Activated T-cell treated with anti-CD3 and anti-CD28 coated beads for 24 hours (primary cell): ENCODE results near the gene HLA-E.
A peak's percentile ranks its signal among the peaks of the same experiment; 100 is the strongest.
"Not testable (repeated sequence)": the region's sequence is repeated elsewhere in the genome, so short reads cannot be mapped to it uniquely, and the experiment has no call there.

Source experiments
- DNase-seq: peaks from one replicate; pipeline ENCODE4 v3.0.0-alpha.2; 2020; ENCODE audit warnings: low read depth

HLA-E gene

DNA sequence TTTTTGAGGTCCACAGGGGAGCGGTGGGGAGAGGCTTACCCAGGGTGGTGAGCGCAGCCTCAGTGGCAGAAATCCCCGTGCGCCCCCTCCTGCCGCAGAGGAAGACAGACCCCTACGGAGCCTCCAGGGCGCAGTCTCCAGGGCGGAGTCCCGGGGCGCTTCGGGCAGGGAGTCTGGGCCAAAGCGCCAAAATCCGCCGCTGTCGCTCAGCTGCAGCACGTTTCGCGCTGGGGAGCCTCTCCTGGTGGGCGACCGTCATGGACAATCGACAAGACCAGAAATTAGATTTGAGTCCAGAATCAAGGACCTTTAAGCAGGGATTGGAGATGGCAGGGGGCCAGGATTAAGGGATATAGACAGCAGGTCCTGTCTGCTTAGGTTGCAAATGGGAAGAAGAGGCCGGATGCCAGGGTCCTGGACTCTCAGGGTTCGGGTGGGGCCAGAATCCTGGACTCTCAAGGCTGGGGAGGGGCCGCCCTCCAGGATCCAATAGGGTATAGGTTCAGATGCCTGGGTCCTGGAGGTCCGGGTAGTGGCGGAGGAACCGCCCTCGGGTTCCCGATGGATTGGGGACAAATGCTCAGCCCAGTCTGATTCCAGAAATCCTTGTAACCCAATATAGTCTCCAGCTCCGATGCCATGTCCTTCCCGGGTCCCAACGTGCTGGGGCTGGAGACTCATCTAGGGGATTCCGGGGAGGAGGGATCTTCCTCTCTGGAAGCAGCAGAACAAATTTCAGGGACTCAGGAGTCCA is 7.9 kb upstream of the HLA-E start:
- DNase-seq, result no peak

GRCh38 chr6:30481965-30482644 is 7.2 kb upstream of the HLA-E start:
- DNase-seq, result peak; percentile 73

- no peak for DNase-seq
Observed at GRCh38 chr6:30483677-30484279, 5.5 kb upstream of the HLA-E start.

DNA sequence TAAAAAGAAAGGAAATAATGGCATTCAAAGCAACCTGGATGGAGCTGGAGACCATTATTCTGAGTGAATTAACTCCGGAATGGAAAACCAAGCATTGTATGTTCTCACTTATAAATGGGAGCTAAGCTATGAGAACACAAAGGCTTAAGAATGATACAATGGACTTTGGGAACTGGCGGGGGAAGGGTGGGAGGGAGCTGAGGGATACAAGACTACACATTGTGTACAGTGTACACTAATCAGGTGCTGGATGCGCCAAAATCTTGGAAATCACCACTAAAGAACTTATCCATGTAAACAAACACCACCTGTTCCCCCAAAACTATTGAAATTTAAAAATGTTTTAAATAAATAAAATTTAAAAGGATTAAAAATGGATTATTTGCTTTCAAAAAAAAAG is 4.1 kb upstream of the HLA-E start:
- no peak for DNase-seq

- no peak for DNase-seq
Observed at GRCh38 chr6:30487926-30488325, 1.4 kb upstream of the HLA-E start.

DNA sequence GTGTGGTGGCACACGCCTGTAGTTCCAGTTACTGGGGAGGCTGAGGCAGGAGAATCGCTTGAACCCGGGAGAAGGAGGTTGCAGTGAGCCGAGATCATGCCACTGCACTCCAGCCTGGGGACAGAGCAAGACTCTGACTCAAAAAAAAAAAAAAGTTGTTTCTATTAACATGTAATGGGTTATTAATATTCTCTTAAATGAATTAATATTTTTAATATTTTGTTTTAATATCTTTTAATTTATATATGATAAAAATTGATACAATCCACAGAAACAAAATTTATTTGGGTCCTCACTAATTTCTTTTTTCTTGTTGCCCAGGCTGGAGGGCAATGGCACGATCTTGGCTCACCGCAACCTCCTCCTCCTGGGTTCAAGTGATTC is 620 bp upstream of the HLA-E start:
- not testable (repeated sequence) for DNase-seq

- DNase-seq, result peak; percentile 78
Observed at GRCh38 chr6:30490026-30490876, 942 bp downstream of the HLA-E start.

GRCh38 chr6:30491291-30491953 is 2.1 kb downstream of the HLA-E start:
- DNase-seq, result not testable (repeated sequence)

DNA sequence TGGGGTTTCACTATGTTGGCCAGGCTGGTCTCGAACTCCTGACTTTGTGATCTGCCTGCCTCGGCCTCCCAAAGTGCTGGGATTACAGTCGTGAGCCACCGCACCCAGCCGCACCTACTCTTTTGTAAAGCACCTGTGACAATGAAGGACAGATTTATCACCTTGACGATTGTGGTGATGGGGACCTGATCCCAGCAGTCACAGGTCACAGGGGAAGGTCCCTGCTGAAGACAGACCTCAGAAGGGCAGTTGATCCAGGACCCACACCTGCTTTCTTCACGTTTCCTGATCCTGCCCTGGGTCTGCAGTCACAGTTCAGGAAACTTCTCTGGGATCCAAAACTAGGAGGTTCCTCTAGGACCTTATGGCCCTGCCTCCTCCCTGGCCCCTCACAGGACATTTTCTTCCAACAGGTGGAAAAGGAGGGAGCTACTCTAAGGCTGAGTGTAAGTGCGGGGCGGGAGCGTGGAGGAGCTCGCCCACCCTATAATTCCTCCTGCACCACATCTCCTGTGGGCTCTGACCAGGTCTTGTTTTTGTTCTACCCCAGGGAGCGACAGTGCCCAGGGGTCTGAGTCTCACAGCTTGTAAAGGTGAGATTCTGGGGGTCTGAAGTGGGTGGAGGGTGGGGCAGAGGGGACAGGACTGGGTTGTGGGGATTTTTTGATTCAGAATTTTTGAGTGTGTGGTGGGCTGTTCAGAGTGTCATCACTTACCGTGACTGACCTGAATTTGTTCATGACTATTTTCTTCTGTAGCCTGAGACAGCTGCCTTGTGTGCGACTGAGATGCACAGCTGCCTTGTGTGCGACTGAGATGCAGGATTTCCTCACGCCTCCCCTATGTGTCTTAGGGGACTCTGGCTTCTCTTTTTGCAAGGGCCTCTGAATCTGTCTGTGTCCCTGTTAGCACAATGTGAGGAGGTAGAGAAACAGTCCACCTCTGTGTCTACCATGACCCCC is 3.0 kb downstream of the HLA-E start:
- no peak for DNase-seq

GRCh38 chr6:30493643-30494250 is 4.4 kb downstream of the HLA-E start:
- DNase-seq, result no peak

GRCh38 chr6:30494291-30494861 is 5.1 kb downstream of the HLA-E start:
- DNase-seq, result no peak

DNA sequence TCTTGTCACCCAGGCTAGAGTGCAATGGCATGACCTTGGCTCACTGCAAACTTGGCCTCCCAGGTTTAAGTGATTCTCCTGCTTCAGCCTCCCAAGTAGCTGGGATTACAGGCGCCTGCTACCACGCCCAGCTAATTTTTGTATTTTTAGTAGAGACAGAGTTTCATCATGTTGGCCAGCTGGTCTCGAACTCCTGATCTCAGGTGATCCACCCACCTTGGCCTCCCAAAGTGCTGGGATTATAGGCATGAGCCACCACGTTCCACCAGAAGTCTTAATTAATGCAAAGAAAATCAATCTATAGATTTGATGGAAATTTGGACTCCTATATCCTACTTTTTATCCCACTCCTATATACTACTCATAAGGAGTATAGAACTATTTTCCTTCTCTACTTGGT is 5.8 kb downstream of the HLA-E start:
- DNase-seq, result not testable (repeated sequence)

DNA sequence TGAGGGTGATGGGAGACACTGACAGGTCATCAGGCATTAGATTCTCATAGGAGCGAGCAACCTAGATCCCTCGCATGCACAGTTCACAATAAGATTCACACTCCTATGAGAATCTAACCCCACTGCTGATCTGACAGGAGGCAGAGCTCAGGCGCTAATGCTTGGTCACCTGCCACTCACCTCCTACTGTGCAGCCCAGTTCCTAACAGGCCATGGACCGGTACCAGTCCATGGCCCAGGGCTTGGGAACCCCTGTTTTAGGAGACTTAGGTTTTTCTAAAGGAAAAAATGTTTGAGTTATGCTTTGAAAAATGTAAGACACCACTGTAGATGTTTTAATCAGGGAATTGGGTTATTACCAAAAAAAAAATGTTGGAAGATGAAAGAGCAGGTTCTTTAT is 6.7 kb downstream of the HLA-E start:
- DNase-seq, result no peak

GRCh38 chr6:30497261-30497599 is 7.9 kb downstream of the HLA-E start:
- not testable (repeated sequence) for DNase-seq

DNA sequence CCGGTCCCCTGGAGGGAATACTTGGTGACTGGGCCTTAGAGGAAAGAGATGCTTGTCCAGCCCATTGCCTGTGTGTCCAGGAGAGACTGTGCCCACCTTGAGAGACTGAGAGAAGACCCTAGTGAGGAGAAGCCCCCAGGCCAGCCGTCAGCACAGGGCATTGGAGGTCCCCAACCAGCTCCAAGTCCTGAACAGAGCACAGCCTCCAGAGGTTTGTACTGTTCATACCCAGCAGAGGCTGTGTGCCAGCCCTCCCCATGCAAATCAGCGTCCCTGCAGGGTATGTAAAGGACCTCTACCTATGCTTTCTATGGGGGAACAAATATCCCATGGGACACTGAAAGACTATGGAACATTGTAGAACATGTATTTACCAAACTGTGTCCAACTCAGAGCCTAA is 8.4 kb downstream of the HLA-E start:
- DNase-seq, result no peak

- DNase-seq, result not testable (repeated sequence)
Observed at GRCh38 chr6:30498705-30499104, 9.4 kb downstream of the HLA-E start.

- DNase-seq, result no peak
Observed at GRCh38 chr6:30500421-30501355, 11.4 kb downstream of the HLA-E start.
